GM18867 (cell line): ENCODE measurements around the gene ATPAF2.
"Not testable (repeated sequence)": the region's sequence is repeated elsewhere in the genome, so short reads cannot be mapped to it uniquely, and the experiment has no call there.

ENCODE experiments used
- ATAC-seq: cut with Tn5 transposase; IDR thresholded peaks from one replicate; pipeline ENCODE4 v1.9.1; 2021; ENCODE audit warnings: mild to moderate bottlenecking, moderate library complexity; ENCODE audit not compliant: unreplicated experiment

ATPAF2 gene

GRCh38 chr17:18014006-18014405 is 25.0 kb downstream of the ATPAF2 start:
- ATAC-seq: no peak

GRCh38 chr17:18011286-18011685 is 27.7 kb downstream of the ATPAF2 start:
- no peak for ATAC-seq

- ATAC-seq: no peak
Observed at GRCh38 chr17:18009609-18010420, 29.2 kb downstream of the ATPAF2 start.

GRCh38 chr17:18008496-18009268 is 30.3 kb downstream of the ATPAF2 start:
- no peak for ATAC-seq

- ATAC-seq: no peak
Observed at GRCh38 chr17:18006495-18007239, 32.3 kb downstream of the ATPAF2 start.

- no peak for ATAC-seq
Observed at GRCh38 chr17:18005496-18005895, 33.5 kb downstream of the ATPAF2 start.

GRCh38 chr17:18004884-18005305 is 34.1 kb downstream of the ATPAF2 start:
- ATAC-seq: no peak

- no peak for ATAC-seq
Observed at GRCh38 chr17:18004345-18004744, 34.6 kb downstream of the ATPAF2 start.

GRCh38 chr17:18002171-18002570 is 36.8 kb downstream of the ATPAF2 start:
- ATAC-seq: no peak

- ATAC-seq: no peak
Observed at GRCh38 chr17:18000030-18000408, 38.9 kb downstream of the ATPAF2 start.

GRCh38 chr17:17999364-18000029 is 39.5 kb downstream of the ATPAF2 start:
- ATAC-seq: no peak

GRCh38 chr17:17998934-17999333 is 40.0 kb downstream of the ATPAF2 start:
- ATAC-seq: no peak

- ATAC-seq: not testable (repeated sequence)
Observed at GRCh38 chr17:17995887-17996286, 43.1 kb downstream of the ATPAF2 start.

GRCh38 chr17:17994271-17995069 is 44.5 kb downstream of the ATPAF2 start:
- ATAC-seq: no peak

GRCh38 chr17:17993852-17994251 is 45.1 kb downstream of the ATPAF2 start:
- ATAC-seq: no peak

- ATAC-seq: no peak
Observed at GRCh38 chr17:17993366-17993765, 45.6 kb downstream of the ATPAF2 start.

GRCh38 chr17:17990282-17990681 is 48.7 kb downstream of the ATPAF2 start:
- ATAC-seq: no peak

- ATAC-seq: no peak
Observed at GRCh38 chr17:17989618-17990017, 49.4 kb downstream of the ATPAF2 start.

GRCh38 chr17:17989081-17989480 is 49.9 kb downstream of the ATPAF2 start:
- ATAC-seq: no peak

- ATAC-seq: no peak
Observed at GRCh38 chr17:17988427-17988945, 50.5 kb downstream of the ATPAF2 start.
